CD14-positive monocyte (primary cell): ENCODE measurements around the gene GRIN3A. TPM values are rescaled to one million over a fixed set of nuclear protein-coding genes. Genes with fewer than 3 reads are reported as not detected.

Experiments
- DNase-seq, 3 donors: peaks; one replicate each; pipeline ENCODE4 v3.0.0-alpha.2; 2011 to 2022
- H2AFZ ChIP-seq: 2 replicates; pipeline ENCODE4 v1.6.0; 2012; ENCODE audit warnings: mild to moderate bottlenecking, low read depth, low read length, inconsistent platforms; ENCODE audit not compliant: insufficient read depth, poor library complexity, severe bottlenecking
- H3K27ac ChIP-seq, 2 donors: 1 replicate in 1 of 2; 2 replicates in 1 of 2; pipeline ENCODE4 v1.5.1; 2012 to 2013; ENCODE audit warnings: low read length in 2 of 2, control low read depth in 1 of 2, inconsistent platforms in 1 of 2, low read depth in 1 of 2, mild to moderate bottlenecking in 1 of 2
- H3K27me3 ChIP-seq, 2 donors: one replicate each; pipeline versions ENCODE4 v1.6.0 to v1.6.1; 2011 to 2013; ENCODE audit warnings: low read length in 2 of 2; ENCODE audit not compliant: control insufficient read depth in 2 of 2, insufficient read depth in 2 of 2
- H3K36me3 ChIP-seq, 2 donors: replicated peaks in 1 of 2; 1 replicate in 1 of 2; 2 replicates in 1 of 2; pipeline versions ENCODE4 v1.5.1 to v1.6.1; 2012 to 2013; ENCODE audit warnings: low read length in 2 of 2, control low read depth in 1 of 2, inconsistent platforms in 1 of 2, mild to moderate bottlenecking in 1 of 2; ENCODE audit not compliant: insufficient read depth in 2 of 2, control insufficient read depth in 1 of 2
- H3K4me1 ChIP-seq, 2 donors: 1 replicate in 1 of 2; 2 replicates in 1 of 2; pipeline versions ENCODE4 v1.5.1 to v1.6.1; 2012 to 2013; ENCODE audit warnings: low read length in 2 of 2, control low read depth in 1 of 2, inconsistent platforms in 1 of 2, mild to moderate bottlenecking in 1 of 2, moderate library complexity in 1 of 2; ENCODE audit not compliant: insufficient read depth in 2 of 2, control insufficient read depth in 1 of 2
- H3K4me2 ChIP-seq: replicated peaks from 2 replicates; pipeline ENCODE3; 2012; ENCODE audit warnings: low read length, moderate library complexity, mild to moderate bottlenecking; ENCODE audit not compliant: poor library complexity, severe bottlenecking; ENCODE audit errors: extremely low read depth
- H3K4me3 ChIP-seq, 3 experiments: fragments of 200-600 bp in 1 of 3; sonication (generic) in 1 of 3; replicated peaks in 1 of 3; 1 replicate in 2 of 3; 2 replicates in 1 of 3; pipeline ENCODE4 v1.5.1; 2011 to 2013; ENCODE audit warnings: low read length in 3 of 3, mild to moderate bottlenecking in 3 of 3, control low read depth in 2 of 3, low read depth in 2 of 3, inconsistent platforms in 1 of 3, moderate library complexity in 1 of 3
- H3K79me2 ChIP-seq: 2 replicates; pipeline ENCODE4 v1.6.0; 2012; ENCODE audit warnings: mild to moderate bottlenecking, control low read depth, inconsistent platforms, low read length, moderate library complexity; ENCODE audit not compliant: insufficient read depth
- H3K9ac ChIP-seq: 2 replicates; pipeline ENCODE4 v1.6.0; 2017; ENCODE audit warnings: low read length, mild to moderate bottlenecking; ENCODE audit not compliant: insufficient read depth, poor library complexity, severe bottlenecking
- H3K9me3 ChIP-seq, 2 donors: replicated peaks in 1 of 2; 1 replicate in 1 of 2; 2 replicates in 1 of 2; pipeline versions ENCODE4 v1.5.1 to v1.6.1; 2012 to 2013; ENCODE audit warnings: low read length in 2 of 2, control low read depth in 1 of 2; ENCODE audit not compliant: control insufficient read depth in 1 of 2, insufficient read depth in 1 of 2
- H4K20me1 ChIP-seq: 2 replicates; pipeline ENCODE4 v1.6.0; 2012; ENCODE audit warnings: mild to moderate bottlenecking, low read length, control low read depth, moderate library complexity; ENCODE audit not compliant: insufficient read depth
- H3K27ac Mint-ChIP-seq, 7 donors: one replicate each; pipeline ENCODE4 v1.8.0; 2020; ENCODE audit warnings: mild to moderate bottlenecking in 7 of 7, mixed read lengths in 7 of 7, moderate library complexity in 6 of 7, inconsistent platforms in 2 of 7
- H3K27me3 Mint-ChIP-seq, 3 donors: one replicate each; pipeline ENCODE4 v1.8.0; 2021 to 2022; ENCODE audit warnings: low read depth in 3 of 3, mild to moderate bottlenecking in 3 of 3, mixed read lengths in 3 of 3, moderate library complexity in 3 of 3, inconsistent platforms in 1 of 3
- H3K36me3 Mint-ChIP-seq, 2 donors: one replicate each; pipeline ENCODE4 v1.8.0; 2020; ENCODE audit warnings: mixed read lengths in 2 of 2, inconsistent platforms in 1 of 2, mild to moderate bottlenecking in 1 of 2
- H3K4me1 Mint-ChIP-seq: one replicate; pipeline ENCODE4 v1.8.0; 2020; ENCODE audit warnings: mild to moderate bottlenecking, mixed read lengths
- H3K4me3 Mint-ChIP-seq, 2 donors: one replicate each; pipeline ENCODE4 v1.8.0; 2020; ENCODE audit warnings: mild to moderate bottlenecking in 2 of 2, mixed read lengths in 2 of 2, moderate library complexity in 1 of 2
- H3K9me3 Mint-ChIP-seq, 7 donors: one replicate each; pipeline ENCODE4 v1.8.0; 2020 to 2022; ENCODE audit warnings: mixed read lengths in 7 of 7, mild to moderate bottlenecking in 6 of 7, moderate library complexity in 6 of 7, inconsistent platforms in 2 of 7
- WGBS: methylation state at CpG from one replicate; pipeline ENCODE4 v1.1.5; 2013; ENCODE audit warnings: missing lambda C conversion rate; ENCODE audit not compliant: insufficient coverage; 5-methylcytosine and 5-hydroxymethylcytosine counted together
- intact Hi-C, 2 donors: fragments of 100-400 bp; cut with micrococcal nuclease; formaldehyde crosslinking; loops; one replicate each; pipeline versions ENCODE4 v1.15.0 to v1.15.1; 2023
- polyA plus RNA-seq, 3 donors: library from polyadenylated mRNA; depleted of rRNA in 1 of 3; unstranded in 2 of 3; stranded (reverse) in 1 of 3; fragments of 300-500 nt in 2 of 3; fragments of >200 nt in 1 of 3; fragmentation: Illumina TruSeq in 2 of 3; gene quantifications; 1 replicate in 2 of 3; 2 replicates in 1 of 3; pipeline ENCODE4 v1.2.3, GENCODE V29; 2012 to 2021
- TF ChIP-seq, protein P1 (sequence below): fragments of 200-600 bp; IDR thresholded peaks from one replicate; pipeline ENCODE4 v1.8.0; 2022; ENCODE audit warnings: antibody characterized with exemption, mild to moderate bottlenecking

The GRIN3A gene
- polyA plus RNA-seq, 3 donors: 0.11 to 0.39 (median 0.16) TPM

DNA sequence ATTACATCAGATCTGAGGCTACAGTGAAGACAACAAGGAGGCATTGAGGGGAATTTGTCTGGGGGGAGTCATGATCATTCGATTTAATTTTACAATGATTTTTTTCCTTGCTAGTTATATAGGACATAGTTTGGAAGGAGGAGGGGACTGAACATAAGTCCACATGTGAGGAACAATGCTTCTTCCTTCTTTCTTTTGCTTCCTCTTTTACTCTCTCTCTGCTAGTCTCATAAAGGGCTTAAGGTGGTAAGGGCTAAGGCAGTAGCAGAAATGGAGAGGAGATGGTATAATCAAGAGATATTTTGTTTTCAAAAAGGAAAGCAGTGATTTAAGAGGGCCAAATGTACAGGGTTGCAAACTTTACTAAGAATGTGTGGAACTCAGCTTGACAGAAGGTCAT lies 64.3 kb downstream of the GRIN3A start:
- H3K9ac ChIP-seq: no peak overlapping the region
- H3K4me1 ChIP-seq: peaks cover 18 to 20% of the 10 kb centered on the region in 2 donors

DNA sequence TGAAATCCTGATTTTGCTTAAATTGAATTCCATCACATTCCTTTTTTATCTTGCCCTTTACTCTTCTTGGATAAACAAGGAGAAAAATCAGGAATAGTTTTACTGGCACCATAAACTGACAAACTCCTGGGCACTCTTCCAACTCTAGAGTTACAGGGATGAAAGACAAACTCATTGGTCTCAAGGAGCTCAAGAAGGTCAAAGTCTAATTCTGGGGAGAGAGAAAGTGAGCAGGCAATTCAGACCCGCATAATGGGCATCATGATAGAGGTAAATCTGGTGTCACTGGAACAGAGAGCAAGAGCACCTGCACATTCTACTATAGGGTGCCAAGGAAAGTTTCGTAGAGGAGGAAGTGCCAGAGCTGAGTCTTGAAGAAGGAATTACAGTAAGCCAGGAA lies 64.8 kb downstream of the GRIN3A start:
- Histone ChIP-seq H3K9ac (no peak overlapping the region), H3K4me1 (peaks cover 18 to 20% of the 10 kb centered on the region in 2 donors), H3K4me2 (peak overlapping the region; percentile 62), H3K9me3 (no peaks in the 10 kb centered on the region), H3K36me3 (no peaks in the 10 kb centered on the region), H2AFZ (no peak overlapping the region), H3K4me3 (peak overlapping the region in 1 of 3 experiments; percentile 29), H3K27ac (peak overlapping the region in 1 of 2 donors; percentile 56), H3K79me2 (no peaks in the 10 kb centered on the region), H4K20me1 (no peaks in the 10 kb centered on the region), H3K27me3 (no peaks in the 10 kb centered on the region)
- Mint-ChIP-seq H3K4me1 (peaks cover 16% of the 10 kb centered on the region), H3K4me3 (no peak overlapping the region), H3K27me3 (peaks cover 0 to 4% (median 0%) of the 10 kb centered on the region in 3 donors), H3K9me3 (peaks cover 0 to 8% (median 0%) of the 10 kb centered on the region in 7 donors), H3K36me3 (no peaks in the 10 kb centered on the region), H3K27ac (peak overlapping the region in 2 of 7 donors; percentile 37 to 79)
- no peak for DNase-seq
- no CpG with 5 or more reads among the region's 2 CpGs for WGBS
- intact Hi-C loops: no loop called here
- TF ChIP-seq, protein P1, sequence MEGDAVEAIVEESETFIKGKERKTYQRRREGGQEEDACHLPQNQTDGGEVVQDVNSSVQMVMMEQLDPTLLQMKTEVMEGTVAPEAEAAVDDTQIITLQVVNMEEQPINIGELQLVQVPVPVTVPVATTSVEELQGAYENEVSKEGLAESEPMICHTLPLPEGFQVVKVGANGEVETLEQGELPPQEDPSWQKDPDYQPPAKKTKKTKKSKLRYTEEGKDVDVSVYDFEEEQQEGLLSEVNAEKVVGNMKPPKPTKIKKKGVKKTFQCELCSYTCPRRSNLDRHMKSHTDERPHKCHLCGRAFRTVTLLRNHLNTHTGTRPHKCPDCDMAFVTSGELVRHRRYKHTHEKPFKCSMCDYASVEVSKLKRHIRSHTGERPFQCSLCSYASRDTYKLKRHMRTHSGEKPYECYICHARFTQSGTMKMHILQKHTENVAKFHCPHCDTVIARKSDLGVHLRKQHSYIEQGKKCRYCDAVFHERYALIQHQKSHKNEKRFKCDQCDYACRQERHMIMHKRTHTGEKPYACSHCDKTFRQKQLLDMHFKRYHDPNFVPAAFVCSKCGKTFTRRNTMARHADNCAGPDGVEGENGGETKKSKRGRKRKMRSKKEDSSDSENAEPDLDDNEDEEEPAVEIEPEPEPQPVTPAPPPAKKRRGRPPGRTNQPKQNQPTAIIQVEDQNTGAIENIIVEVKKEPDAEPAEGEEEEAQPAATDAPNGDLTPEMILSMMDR: no peak

More for the DNA sequence above, 64.3 kb downstream of the GRIN3A start:
- Mint-ChIP-seq H3K27me3 (peaks cover 0 to 3% (median 3%) of the 10 kb centered on the region in 3 donors), H3K27ac (peak overlapping the region in 1 of 7 donors; percentile 2), H3K4me1 (peaks cover 16% of the 10 kb centered on the region), H3K4me3 (no peak overlapping the region), H3K36me3 (no peaks in the 10 kb centered on the region), H3K9me3 (peaks cover 0 to 8% (median 0%) of the 10 kb centered on the region in 7 donors)
- H3K27ac ChIP-seq: peak overlapping the region in 1 of 2 donors; percentile 56
- no peaks in the 10 kb centered on the region for H3K9me3 ChIP-seq
- H3K79me2 ChIP-seq: no peaks in the 10 kb centered on the region
- no peaks in the 10 kb centered on the region for H3K36me3 ChIP-seq
- peak overlapping the region in 1 of 3 experiments; percentile 29 for H3K4me3 ChIP-seq
- H3K27me3 ChIP-seq: no peaks in the 10 kb centered on the region
- TF ChIP-seq, protein P1: no peak
- intact Hi-C loops: no loop called here
- H4K20me1 ChIP-seq: no peaks in the 10 kb centered on the region
- no CpG with 5 or more reads among the region's 1 CpG for WGBS
- DNase-seq: peak; percentile 1 to 25 (median 12)
- no peak overlapping the region for H2AFZ ChIP-seq
- peak overlapping the region; percentile 62 for H3K4me2 ChIP-seq
